ENCODE measurements around the gene LCMT2.

Gene LCMT2

GRCh38 chr15:43361313-43361903 lies 31.0 kb upstream of the LCMT2 start:
- peaks cover 17% of the 10 kb centered on the region for H3K36me3 ChIP-seq (ENCODE audit: control insufficient read depth, insufficient read depth, low read length)
- TF ChIP-seq CTCF (IDR thresholded peaks at IDR 0.05; ENCODE audit: insufficient read depth, low read length, poor library complexity, severe bottlenecking): no peak
- H3K27me3 ChIP-seq (replicated peaks; ENCODE audit: control insufficient read depth, insufficient read depth, low read length): no peaks in the 10 kb centered on the region
- DNase-seq (ENCODE audit: extremely low read depth, insufficient read length): no peak
- no peak overlapping the region for H3K4me3 ChIP-seq (replicated peaks; ENCODE audit: low read depth, low read length)

- no peak for DNase-seq (ENCODE audit: extremely low read depth, insufficient read length)
- no peak overlapping the region for H3K4me3 ChIP-seq (replicated peaks; ENCODE audit: low read depth, low read length)
- no peak for TF ChIP-seq CTCF (IDR thresholded peaks at IDR 0.05; ENCODE audit: insufficient read depth, low read length, poor library complexity, severe bottlenecking)
- H3K36me3 ChIP-seq (ENCODE audit: control insufficient read depth, insufficient read depth, low read length): peaks cover 13% of the 10 kb centered on the region
- H3K27me3 ChIP-seq (replicated peaks; ENCODE audit: control insufficient read depth, insufficient read depth, low read length): no peaks in the 10 kb centered on the region
Measured at GRCh38 chr15:43360821-43361220, 30.4 kb upstream of the LCMT2 start.

- H3K36me3 ChIP-seq (ENCODE audit: control insufficient read depth, insufficient read depth, low read length): peaks cover 4% of the 10 kb centered on the region
- TF ChIP-seq CTCF (IDR thresholded peaks at IDR 0.05; ENCODE audit: insufficient read depth, low read length, poor library complexity, severe bottlenecking): no peak
- no peak overlapping the region for H3K4me3 ChIP-seq (replicated peaks; ENCODE audit: low read depth, low read length)
- no peak for DNase-seq (ENCODE audit: extremely low read depth, insufficient read length)
- no peaks in the 10 kb centered on the region for H3K27me3 ChIP-seq (replicated peaks; ENCODE audit: control insufficient read depth, insufficient read depth, low read length)
Measured at GRCh38 chr15:43352693-43353382, 22.5 kb upstream of the LCMT2 start.

GRCh38 chr15:43347114-43347513 lies 16.7 kb upstream of the LCMT2 start:
- DNase-seq (ENCODE audit: extremely low read depth, insufficient read length): no peak
- no peak overlapping the region for H3K4me3 ChIP-seq (replicated peaks; ENCODE audit: low read depth, low read length)
- no peak for TF ChIP-seq CTCF (IDR thresholded peaks at IDR 0.05; ENCODE audit: insufficient read depth, low read length, poor library complexity, severe bottlenecking)
- H3K27me3 ChIP-seq (replicated peaks; ENCODE audit: control insufficient read depth, insufficient read depth, low read length): no peaks in the 10 kb centered on the region
- peaks cover 6% of the 10 kb centered on the region for H3K36me3 ChIP-seq (ENCODE audit: control insufficient read depth, insufficient read depth, low read length)

- H3K27me3 ChIP-seq (replicated peaks; ENCODE audit: control insufficient read depth, insufficient read depth, low read length): no peaks in the 10 kb centered on the region
- peaks cover 4% of the 10 kb centered on the region for H3K36me3 ChIP-seq (ENCODE audit: control insufficient read depth, insufficient read depth, low read length)
- TF ChIP-seq CTCF (IDR thresholded peaks at IDR 0.05; ENCODE audit: insufficient read depth, low read length, poor library complexity, severe bottlenecking): peak; percentile 3
- no peak for DNase-seq (ENCODE audit: extremely low read depth, insufficient read length)
- no peak overlapping the region for H3K4me3 ChIP-seq (replicated peaks; ENCODE audit: low read depth, low read length)
Measured at GRCh38 chr15:43346305-43346704, 15.9 kb upstream of the LCMT2 start.
